Myocyte (in vitro differentiated cells): ENCODE measurements around the gene FOXF1. TPM values are rescaled to one million over a fixed set of nuclear protein-coding genes. Genes with fewer than 3 reads are reported as not detected.

Source experiments
- DNase-seq: peaks from one replicate; pipeline ENCODE4 v3.0.0-alpha.2; 2012; ENCODE audit warnings: low read depth
- total RNA-seq: library from RNA; depleted of rRNA; stranded (reverse); fragments of >200 nt; gene quantifications from 2 replicates; pipeline ENCODE4 v1.2.3, GENCODE V29; 2014

FOXF1 gene
- total RNA-seq, 1 donor from 2014 or later: not detected

DNA sequence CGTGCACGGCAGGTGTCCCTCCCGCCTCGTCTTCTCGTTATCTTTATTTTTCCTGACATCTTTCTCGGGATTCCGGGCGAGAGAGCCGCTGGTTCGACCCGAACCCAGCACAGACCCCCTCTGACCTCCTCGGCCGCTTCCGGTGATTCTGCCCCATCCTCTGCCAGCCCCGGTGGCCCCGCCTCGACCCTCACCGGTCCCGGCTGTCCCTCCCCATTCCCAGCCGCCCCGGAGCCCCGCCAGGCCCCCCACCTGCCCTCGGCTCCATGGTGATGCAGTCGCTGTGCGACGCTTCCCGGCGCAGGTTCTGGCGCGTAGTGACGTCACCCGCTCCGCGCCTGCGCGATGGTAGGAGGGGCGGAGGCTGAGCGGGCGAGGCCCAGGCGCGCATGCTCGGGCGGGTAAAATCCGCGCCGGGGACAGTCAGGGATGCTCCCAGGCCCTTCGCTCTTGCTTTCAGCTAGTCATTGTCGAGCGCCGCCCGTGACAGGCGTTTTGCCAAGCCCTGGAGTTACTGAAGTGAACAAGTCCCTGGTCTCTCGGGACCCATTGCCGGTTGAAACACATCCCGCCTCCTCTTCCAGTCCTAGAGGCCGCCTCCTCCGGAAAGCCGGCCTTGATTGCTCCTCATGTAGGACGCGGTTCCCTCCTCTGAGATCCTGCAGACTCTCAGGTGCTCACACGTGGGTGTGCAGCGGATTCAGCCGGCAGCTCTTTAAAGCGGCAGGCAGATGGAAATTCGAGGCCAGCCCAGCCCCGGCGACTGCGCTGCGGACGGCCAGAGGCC is 44.8 kb downstream of the FOXF1 start, which contains the start of gene MTHFSD:
Gene MTHFSD, minus strand, starts transcription at position 319 of the 787 bp plus-strand sequence. Its CDS starts 51 bp downstream, at position 268.
- peak; percentile 93 for DNase-seq

DNA sequence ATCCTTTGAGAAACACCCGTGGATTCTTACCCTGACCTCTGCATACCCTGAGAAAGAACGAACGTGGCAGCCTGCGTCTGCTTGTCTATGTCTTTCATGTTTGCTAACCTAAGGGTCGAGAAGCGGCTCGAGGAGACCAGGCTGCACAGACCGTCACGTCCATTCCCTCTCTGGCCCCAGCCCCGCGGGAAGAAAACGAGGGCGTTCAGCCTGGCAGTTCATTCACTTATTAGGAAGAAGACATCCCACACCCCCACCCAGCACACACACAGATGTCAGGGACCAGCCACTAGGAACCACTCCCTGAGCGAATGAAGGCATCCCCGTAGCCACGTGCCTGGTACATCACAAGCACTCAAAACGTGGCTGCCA is 45.4 kb downstream of the FOXF1 start:
- DNase-seq: no peak

DNA sequence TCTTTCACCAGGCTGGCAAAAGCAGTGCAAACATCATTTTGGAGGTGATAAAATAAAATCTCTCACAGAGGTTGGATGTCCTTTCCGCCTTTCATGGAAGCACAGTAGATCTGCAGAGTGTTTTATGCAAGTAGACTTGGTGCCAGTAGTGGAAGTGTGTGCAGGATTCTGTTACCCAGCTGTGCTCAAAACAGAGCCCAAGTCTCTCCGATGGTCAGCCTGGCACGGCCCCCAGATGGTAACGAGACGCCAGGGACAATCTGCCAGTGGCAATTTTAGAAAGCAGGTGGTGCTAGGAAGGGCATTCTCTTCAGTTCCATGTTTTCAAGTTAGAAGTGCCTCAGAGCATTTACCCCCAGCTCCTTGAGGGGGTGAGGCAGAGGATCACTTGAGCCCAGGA is 46.2 kb downstream of the FOXF1 start:
- peak; percentile 89 for DNase-seq

DNA sequence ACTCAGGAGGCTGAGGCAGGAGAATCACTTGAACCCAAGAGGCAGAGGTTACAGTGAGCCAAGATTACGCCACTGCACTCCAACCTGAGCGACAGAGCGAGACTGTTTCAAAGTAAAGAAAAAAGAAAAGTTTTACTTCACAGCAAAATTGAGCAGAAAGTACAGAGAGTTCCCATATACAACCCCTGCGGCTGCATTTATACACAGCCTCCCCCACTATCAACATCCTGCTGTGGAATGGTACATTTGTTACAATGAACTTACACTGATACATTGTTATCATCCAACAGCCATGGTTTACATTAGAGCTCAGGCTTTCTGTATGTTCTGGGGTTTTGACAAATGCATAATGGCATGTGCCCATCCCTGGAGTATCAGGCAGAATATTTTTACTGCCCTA is 47.3 kb downstream of the FOXF1 start:
- no peak for DNase-seq

DNA sequence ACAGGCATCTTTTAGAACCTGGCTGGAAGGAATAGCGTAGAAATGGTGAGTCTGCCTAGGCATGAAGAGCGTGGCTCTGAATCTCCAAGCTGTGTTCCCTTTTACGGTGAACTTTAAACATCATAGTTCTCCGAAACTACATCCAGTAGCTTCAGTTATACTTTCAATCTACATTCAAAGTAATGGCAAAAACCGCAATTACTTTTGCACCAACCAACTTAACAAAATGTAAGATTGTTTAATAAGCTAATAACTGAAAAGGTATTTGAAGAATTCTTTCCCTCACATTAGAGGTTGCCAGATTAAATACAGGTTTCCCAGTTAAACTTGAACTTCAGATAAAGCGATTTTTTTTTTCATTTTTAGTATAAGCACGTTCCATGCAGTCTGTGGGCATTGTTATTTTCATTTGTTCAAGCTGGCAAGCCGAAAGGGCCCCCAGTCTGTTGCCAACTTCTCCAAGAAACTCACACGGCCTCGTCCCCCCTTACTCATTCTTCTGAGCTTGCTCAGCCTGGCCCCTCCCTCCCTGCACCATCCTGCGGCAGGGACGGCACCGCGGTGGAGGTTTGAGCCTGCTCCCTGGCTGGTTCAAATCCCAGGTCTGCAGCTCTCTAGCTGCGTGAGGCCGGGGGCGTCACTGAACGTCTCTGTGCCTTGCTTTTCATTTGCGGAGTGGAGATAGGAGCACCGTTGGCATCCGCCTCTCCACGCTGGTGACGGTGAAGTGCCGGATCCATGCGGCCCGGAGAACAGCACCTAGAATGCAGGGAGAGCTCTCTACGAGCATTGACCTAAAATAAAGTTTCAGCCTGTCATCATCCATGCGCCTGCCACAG is 48.2 kb downstream of the FOXF1 start:
- no peak for DNase-seq

DNA sequence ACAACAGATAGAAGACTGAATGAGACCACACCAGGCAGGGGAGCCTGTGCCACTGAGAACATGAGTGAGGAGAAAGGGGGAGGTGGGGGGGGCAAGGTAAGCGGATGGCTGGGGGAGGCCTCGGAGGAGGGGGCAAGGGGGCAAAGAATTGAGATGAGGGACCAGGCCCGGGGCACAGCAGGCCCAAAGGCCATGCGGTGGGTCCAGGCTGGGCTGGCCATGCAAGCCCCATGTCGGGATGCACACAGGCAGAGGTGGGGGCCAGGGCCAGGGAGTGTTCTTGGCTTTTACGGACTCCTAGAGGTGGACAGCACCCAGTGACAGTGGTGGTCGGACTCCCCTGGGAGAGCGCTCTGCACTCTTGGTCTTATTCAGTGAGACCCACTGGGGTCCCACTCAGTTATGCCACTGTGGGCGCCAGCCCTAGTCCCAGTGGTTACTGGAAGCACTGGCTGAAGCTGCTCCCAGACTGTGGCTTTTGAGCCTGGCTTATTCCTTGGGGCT is 49.5 kb downstream of the FOXF1 start:
- DNase-seq: no peak

DNA sequence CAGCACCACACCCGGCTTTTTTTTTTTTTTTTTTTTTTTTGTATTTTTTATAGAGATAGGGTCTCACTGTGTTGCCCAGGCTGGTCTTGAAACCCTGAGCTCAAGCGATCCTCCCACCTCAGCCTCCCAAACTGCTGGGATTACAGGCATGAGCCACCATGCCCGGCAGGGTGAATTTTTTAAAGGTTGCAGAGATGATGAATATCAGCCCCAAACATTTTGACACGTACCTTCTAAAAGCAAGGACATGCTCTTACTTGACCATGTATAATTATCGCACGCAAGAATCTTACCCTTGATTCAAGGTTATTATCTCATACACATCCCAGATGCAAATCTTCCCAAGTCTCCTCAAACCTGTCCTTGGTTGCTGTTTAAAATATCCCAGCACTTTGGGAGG is 52.0 kb downstream of the FOXF1 start:
- DNase-seq: no peak

DNA sequence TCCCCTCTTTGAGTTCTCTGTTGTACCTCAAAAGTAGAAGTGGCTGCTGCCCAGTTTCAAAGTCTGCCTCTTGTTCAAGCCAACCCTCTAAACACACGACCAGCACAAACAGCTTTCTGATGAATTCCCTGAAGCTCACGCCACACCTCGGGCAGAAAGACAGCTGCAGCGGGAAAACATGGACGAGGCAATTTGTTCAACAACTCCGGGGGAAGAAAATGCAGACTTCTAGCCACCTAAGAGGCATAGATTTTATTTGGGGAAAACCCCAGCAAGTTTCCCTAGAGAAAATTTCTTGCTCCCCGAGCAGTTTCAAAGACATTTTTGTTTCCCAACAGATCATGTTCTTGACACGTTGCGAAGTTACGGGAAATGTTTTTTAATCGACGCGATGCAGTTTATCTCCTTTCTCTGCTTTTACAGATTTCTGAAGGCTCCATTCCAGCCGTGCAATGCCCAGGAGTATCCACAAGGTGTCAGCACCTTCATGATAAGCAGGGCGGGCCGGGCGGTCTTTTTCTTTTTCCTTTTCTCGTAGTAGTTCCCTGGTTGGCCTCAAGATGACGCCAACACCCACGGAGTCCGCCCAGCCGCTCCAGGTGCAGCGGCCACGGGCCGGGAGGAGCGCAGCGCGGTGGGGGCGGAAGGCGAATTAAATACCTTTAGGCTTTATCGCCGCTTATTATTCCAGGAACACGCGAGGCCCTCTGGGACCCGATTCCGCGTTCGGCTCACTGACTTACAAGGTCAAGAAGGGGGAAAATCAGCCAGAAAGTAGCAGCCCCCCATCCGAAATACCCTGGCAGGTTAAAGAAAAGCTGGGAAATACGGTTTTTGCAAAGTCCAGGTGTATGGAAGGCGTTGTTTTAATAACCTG is 53.4 kb downstream of the FOXF1 start:
- DNase-seq: peak; percentile 92

Other genes with a start within 250 kb of the FOXF1 start
- 13.0 and 17.9 TPM in 2 replicates for gene MTHFSD, start 44.7 kb downstream of the FOXF1 start, total RNA-seq
- gene FOXC2, start 56.3 kb downstream of the FOXF1 start, total RNA-seq: 0.45 and 1.0 TPM in 2 replicates
- 0.67 and 1.5 TPM in 2 replicates for gene FOXL1, start 68.0 kb downstream of the FOXF1 start, total RNA-seq